HG03558 (cell line): Measurements from ENCODE around the gene MAP2K6.
A peak's percentile ranks its signal among the peaks of the same experiment; 100 is the strongest.

ENCODE experiments used
- ATAC-seq: cut with Tn5 transposase; IDR thresholded peaks from one replicate; pipeline ENCODE4 v1.9.1; 2021; ENCODE audit warnings: moderate number of reproducible peaks; ENCODE audit not compliant: unreplicated experiment; ENCODE audit errors: extremely low read depth

Gene MAP2K6

GRCh38 chr17:69480245-69480644 is 65.7 kb downstream of the MAP2K6 start:
- ATAC-seq: no peak

DNA sequence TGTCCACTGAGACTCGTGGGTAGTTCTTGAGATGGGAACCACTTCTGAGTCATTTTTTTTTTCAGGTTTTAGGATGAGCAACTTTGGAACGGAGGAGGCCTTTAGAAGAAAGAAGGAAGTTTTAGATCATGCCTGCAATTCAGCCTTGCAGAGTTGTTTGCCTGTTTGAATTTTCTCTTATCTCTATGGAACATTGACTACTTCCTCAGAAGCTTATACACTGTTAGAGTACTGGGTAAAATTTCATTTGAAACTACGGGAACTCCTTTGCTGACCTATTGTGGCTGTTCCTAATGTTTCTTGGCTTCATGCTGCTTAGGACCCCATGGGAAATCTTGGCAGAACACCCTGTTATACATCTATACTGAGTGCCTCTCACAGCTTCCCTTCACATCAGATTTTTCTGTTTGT is 70.8 kb downstream of the MAP2K6 start:
- no peak for ATAC-seq

DNA sequence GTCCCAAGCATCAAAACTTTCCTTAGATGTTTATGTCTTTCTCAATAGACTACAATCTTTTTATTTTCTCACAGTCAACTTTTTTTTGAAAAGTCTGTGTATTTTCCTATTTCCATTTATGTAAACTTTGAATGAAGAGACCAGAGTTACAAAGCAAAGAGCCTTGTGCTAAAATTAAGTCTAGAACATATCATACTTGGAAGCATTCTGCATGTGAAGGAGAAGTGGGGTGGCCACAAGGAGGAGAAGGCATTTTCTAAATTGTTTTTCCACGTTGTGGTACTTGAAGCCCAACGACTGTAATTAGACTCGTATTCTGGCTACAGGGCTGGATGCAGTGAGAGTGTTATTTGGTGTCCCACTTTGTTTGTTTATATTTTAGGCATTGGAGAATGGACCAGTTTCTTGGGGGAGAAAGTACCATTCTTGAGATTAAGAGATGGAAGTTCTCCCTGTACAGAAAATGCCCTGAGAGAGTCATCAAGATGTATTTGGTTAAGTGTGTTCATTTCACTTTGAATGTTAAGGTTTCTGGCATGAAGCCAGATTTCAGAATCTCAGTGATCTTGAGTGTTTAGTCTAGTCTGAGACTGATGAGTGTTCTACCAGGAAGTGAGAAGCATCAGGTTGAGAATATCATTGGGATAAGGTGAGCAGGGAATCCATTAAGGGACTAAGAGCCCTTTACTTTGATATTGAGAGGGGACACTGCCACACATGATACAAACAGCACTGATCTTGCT is 71.6 kb downstream of the MAP2K6 start:
- ATAC-seq: no peak

- ATAC-seq: no peak
Measured at GRCh38 chr17:69486779-69487637, 72.5 kb downstream of the MAP2K6 start.

GRCh38 chr17:69489313-69489712 is 74.8 kb downstream of the MAP2K6 start:
- ATAC-seq: no peak

GRCh38 chr17:69492410-69493071 is 78.0 kb downstream of the MAP2K6 start:
- ATAC-seq: no peak

DNA sequence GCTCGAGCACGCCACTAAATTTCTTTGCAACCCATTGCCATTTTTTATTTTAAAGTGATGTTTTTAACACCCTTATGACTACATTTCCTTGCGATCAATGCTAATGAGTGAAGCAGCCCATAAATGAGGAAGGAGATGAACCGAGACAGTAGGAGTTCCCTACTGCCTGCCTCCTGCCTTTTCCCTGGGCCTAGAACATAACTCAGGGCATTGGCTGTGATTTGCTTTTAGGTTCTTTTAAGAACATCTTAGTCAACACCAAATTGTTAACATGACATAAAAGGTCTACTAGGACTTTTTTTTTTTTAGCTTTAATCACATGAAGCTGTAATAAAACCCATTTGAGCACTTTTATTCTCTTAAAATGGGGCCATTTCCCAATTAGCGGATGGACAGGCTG is 81.3 kb downstream of the MAP2K6 start:
- no peak for ATAC-seq

DNA sequence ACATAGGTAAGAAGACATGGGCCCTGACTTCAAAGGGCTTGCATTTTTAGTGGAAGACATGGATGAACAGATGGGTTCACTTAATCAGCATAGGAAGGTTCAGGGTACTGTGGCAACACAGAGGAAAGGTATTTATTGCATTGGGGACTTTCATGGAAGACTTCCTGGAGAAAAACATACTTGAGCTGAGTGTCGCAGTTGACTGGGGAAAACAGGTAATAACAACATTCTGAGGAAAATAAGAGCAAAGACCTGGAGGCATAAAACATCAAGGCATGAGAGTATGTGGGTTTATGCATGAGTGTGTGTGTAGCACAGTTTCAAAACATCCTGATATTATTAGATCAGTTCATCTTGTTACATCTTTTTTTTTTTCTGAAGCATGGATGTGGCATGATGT is 82.7 kb downstream of the MAP2K6 start:
- ATAC-seq: no peak

DNA sequence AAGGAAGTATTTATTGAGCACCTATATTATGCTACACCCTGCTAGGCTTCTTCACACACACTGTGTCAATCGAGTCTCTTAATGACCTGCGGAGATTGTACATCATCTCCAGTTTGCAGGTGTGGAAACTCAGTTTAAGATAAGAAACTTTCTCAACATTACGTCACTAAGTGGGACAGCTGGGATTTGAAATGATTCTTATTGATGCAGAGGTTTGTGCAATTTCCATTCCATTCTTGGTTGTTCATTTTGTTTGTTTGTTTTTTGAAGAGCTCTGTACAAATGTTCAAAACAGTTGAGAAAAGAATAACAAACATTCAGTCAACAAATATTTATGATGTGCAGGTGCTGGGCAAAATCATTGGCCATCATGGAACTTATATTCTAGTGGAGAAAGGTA is 84.8 kb downstream of the MAP2K6 start:
- no peak for ATAC-seq

GRCh38 chr17:69500911-69501429 is 86.5 kb downstream of the MAP2K6 start:
- no peak for ATAC-seq

DNA sequence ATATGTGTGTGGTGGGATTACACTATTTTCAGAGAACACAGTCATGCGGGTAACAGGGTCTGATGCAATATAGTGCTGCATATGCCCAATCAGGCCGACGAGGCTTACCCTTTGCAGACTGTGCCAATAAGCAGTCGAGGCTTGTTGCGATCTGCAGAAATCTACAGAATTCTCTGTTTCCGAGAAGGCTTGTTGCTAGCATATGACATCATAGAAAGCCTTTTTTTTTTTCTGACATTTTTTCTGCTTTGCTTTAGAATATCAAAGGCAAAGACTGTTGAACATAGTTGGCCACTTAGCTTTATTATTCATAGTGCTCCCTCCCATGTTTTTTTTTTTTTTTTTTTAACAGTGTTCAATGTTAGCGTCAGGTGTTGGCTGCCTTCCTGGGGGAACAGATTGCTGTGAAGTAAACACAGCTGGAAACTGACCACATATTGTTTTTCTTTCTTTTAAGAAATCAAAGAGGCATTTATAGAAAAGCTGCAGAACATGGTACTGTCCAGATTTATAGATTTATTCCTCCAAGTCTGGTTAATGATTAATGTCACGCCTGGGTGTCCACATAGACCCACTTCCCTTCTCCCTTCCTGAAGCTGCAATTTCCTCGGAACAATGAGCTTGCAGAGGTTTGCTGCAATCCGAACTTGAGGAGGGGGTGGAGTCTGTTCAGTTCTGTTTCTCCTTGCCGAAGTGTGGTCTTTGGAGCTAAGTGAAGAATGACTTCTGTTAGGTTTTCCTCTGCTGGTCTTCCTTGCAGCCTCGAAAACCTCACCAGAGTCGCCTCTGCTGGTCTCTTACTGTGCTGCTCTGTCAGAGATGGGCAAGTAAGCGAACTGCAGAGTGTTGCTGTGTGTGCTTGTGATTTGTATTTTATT is 87.3 kb downstream of the MAP2K6 start:
- no peak for ATAC-seq

DNA sequence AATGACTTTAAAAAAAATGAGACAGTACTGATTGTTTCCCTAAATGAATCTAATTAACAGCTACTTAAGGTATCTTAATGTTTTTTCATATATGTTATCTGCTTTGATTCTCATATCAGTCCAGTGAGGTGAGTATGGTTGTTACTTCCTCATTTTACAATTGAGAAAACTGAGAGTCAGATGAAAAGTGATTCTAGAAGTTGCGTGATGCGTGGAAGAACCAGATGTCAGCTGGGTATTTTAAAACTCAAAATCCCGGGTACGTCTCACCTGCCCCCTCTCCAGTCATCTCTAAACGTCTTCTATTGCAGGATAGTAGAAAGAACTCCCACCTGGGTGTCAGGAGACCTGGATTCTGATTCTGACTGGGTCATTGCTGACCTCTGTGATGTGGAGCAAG is 89.2 kb downstream of the MAP2K6 start:
- peak; percentile 85 for ATAC-seq

DNA sequence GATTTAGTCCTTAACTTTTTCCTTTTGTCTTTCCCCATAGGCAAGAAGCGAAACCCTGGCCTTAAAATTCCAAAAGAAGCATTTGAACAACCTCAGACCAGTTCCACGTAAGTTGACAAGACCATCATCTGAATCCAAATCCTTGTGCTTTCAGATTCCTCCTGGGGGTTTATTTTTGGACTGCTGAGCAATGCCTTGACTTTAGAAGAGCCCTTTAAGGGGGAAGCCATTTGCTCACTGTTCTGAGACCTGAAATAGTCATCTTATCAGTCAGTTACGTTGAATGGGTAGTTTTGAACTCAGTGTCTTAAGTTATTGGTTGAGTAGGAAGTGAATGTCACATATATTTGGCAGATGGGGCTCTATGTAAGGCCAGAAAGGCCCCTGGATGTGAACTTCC is 91.2 kb downstream of the MAP2K6 start:
- no peak for ATAC-seq

DNA sequence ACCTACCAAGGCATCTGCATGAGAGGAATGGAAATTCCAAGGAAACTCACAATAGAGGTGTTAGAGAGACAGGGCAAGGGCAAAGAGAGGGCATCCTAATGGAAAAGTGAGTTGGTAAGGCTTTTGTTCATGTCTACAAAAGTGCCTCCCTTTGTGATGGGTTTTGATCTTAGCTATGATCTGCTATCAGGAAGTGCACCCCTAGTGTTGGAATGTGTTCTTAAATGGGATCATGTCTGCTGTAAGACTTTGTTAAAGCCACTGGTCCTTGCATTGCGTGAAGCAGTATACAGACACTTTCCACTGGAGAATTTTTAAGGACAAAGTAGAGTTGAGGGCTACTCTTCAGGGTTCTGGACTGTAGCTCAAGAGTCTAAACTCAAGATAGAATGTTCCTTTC is 92.0 kb downstream of the MAP2K6 start:
- ATAC-seq: no peak

- no peak for ATAC-seq
Measured at GRCh38 chr17:69508814-69509213, 94.3 kb downstream of the MAP2K6 start.

GRCh38 chr17:69511250-69511649 is 96.8 kb downstream of the MAP2K6 start:
- ATAC-seq: no peak

DNA sequence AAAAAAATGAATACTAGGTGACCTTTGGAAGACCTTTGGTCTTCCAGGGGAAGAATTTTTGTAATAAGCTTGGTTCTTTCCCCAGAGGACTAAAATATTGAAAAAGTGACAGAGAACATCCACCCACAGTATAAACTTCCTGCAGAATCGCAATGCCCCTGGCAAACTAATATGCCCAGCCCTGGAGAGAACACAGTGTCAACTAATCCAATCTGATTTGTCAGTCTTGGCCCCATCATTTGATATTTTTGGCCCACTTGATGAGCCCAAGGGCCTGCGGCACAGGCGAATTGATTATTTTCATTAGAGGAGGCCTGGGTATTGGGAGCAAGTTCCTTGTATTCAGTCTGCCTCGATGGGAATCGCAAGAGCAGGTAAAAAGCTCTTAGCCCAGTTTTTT is 98.4 kb downstream of the MAP2K6 start:
- ATAC-seq: no peak

GRCh38 chr17:69516225-69516624 is 101.7 kb downstream of the MAP2K6 start:
- no peak for ATAC-seq

- ATAC-seq: peak; percentile 96
Measured at GRCh38 chr17:69516911-69517310, 102.4 kb downstream of the MAP2K6 start.

DNA sequence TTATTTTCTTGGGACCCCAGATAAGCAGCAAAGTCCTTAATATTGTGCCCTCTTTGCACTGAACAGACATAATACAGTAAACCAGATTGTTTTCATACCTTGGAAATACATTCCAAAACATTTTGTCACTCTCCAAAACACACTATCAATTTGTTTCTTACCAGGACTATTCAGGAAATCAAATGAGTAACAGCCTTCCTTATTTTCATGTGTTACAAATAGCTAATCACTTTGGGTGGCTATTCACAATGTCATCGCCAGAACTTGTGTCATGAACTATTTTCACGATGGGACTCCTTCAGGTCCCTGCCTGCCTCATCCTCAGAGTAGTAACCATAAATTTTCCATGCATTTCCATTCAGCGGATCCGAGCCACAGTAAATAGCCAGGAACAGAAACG is 104.5 kb downstream of the MAP2K6 start:
- no peak for ATAC-seq
